Astrocyte (in vitro differentiated cells and primary cell): ENCODE results near the gene COQ9. TPM values are rescaled to one million over a fixed set of nuclear protein-coding genes. Genes with fewer than 3 reads are reported as not detected.

Source experiments
- DNase-seq: peaks from one replicate; pipeline ENCODE4 v3.0.0-alpha.2; 2010; ENCODE audit warnings: low read depth
- FAIRE-seq: peaks from 2 replicates; lab custom pipeline; 2011; peaks lifted over from hg19 to GRCh38; lab: Jason Lieb, UNC
- H2AFZ ChIP-seq: 2 replicates; pipeline ENCODE4 v1.6.0; 2012; ENCODE audit warnings: low read depth, low read length, inconsistent platforms
- H3K27ac ChIP-seq: 2 replicates; pipeline ENCODE4 v1.5.1; 2011; ENCODE audit warnings: low read depth, low read length, inconsistent platforms
- H3K27me3 ChIP-seq: 2 replicates; pipeline ENCODE4 v1.6.0; 2011; ENCODE audit warnings: low read length, inconsistent platforms; ENCODE audit not compliant: insufficient read depth
- H3K36me3 ChIP-seq: 2 replicates; pipeline ENCODE4 v1.5.1; 2011; ENCODE audit warnings: low read length, inconsistent platforms; ENCODE audit not compliant: insufficient read depth
- H3K4me1 ChIP-seq: 2 replicates; pipeline ENCODE4 v1.5.1; 2011; ENCODE audit warnings: low read length, inconsistent platforms; ENCODE audit not compliant: insufficient read depth
- H3K4me2 ChIP-seq: 2 replicates; pipeline ENCODE4 v1.6.0; 2012; ENCODE audit warnings: low read length, inconsistent platforms
- H3K4me3 ChIP-seq: 2 replicates; pipeline ENCODE4 v1.5.1; 2011; ENCODE audit warnings: low read depth, mild to moderate bottlenecking, low read length, inconsistent platforms; ENCODE audit not compliant: insufficient read depth
- H3K79me2 ChIP-seq: 2 replicates; pipeline ENCODE4 v1.6.0; 2012; ENCODE audit warnings: mild to moderate bottlenecking, low read length, inconsistent platforms; ENCODE audit not compliant: insufficient read depth
- H3K9ac ChIP-seq: 2 replicates; pipeline ENCODE4 v1.6.0; 2012; ENCODE audit warnings: mild to moderate bottlenecking, low read length, inconsistent platforms
- H3K9me3 ChIP-seq: 2 replicates; pipeline ENCODE4 v1.5.1; 2012; ENCODE audit warnings: low read depth, mild to moderate bottlenecking, low read length, inconsistent platforms; ENCODE audit not compliant: insufficient read depth
- H4K20me1 ChIP-seq: 2 replicates; pipeline ENCODE4 v1.6.0; 2012; ENCODE audit warnings: low read length, inconsistent platforms; ENCODE audit not compliant: insufficient read depth
- H3K27ac Mint-ChIP-seq: one replicate; pipeline ENCODE4 v1.8.0; 2021; ENCODE audit warnings: mild to moderate bottlenecking, mixed read lengths; ENCODE audit not compliant: unreplicated experiment
- H3K27me3 Mint-ChIP-seq: one replicate; pipeline ENCODE4 v1.8.0; 2021; ENCODE audit warnings: low read depth, mixed read lengths; ENCODE audit not compliant: unreplicated experiment
- H3K36me3 Mint-ChIP-seq: one replicate; pipeline ENCODE4 v1.8.0; 2021; ENCODE audit warnings: low read depth, mixed read lengths; ENCODE audit not compliant: unreplicated experiment
- H3K4me1 Mint-ChIP-seq: one replicate; pipeline ENCODE4 v1.8.0; 2021; ENCODE audit warnings: low read depth, mixed read lengths; ENCODE audit not compliant: unreplicated experiment
- H3K4me3 Mint-ChIP-seq: one replicate; pipeline ENCODE4 v1.8.0; 2021; ENCODE audit warnings: mild to moderate bottlenecking, moderate library complexity, mixed read lengths; ENCODE audit not compliant: unreplicated experiment
- H3K9me3 Mint-ChIP-seq: one replicate; pipeline ENCODE4 v1.8.0; 2021; ENCODE audit warnings: mild to moderate bottlenecking, mixed read lengths; ENCODE audit not compliant: unreplicated experiment
- CTCF ChIP-seq: IDR thresholded peaks from 2 replicates; pipeline ENCODE4 v1.5.1; 2011; ENCODE audit warnings: low read depth, mild to moderate bottlenecking, inconsistent platforms, low read length, moderate library complexity; ENCODE audit not compliant: insufficient read depth
- EZH2 ChIP-seq: IDR thresholded peaks from 2 replicates; pipeline ENCODE4 v1.6.1; 2012; ENCODE audit warnings: mild to moderate bottlenecking, low read length, inconsistent platforms; ENCODE audit not compliant: insufficient read depth
- total RNA-seq: library from RNA; stranded (reverse); gene quantifications from 2 replicates; pipeline ENCODE4 v1.2.1, GENCODE V29; 2021

Gene COQ9
- total RNA-seq, 1 donor from 2014 or later = 29.1 TPM

GRCh38 chr16:57500578-57501111, 53.4 kb downstream of the COQ9 start:
- Histone ChIP-seq H2AFZ (no peak overlapping the region), H3K27me3 (peaks cover 22% of the 10 kb centered on the region), H3K9me3 (no peaks in the 10 kb centered on the region), H3K27ac (no peak overlapping the region), H4K20me1 (no peaks in the 10 kb centered on the region), H3K9ac (no peak overlapping the region), H3K79me2 (no peaks in the 10 kb centered on the region), H3K4me3 (no peak overlapping the region), H3K36me3 (no peaks in the 10 kb centered on the region), H3K4me1 (no peaks in the 10 kb centered on the region), H3K4me2 (no peak overlapping the region)
- Mint-ChIP-seq H3K9me3 (no peaks in the 10 kb centered on the region), H3K27ac (no peak overlapping the region), H3K36me3 (no peaks in the 10 kb centered on the region), H3K4me3 (no peak overlapping the region), H3K27me3 (peaks cover 38% of the 10 kb centered on the region), H3K4me1 (no peaks in the 10 kb centered on the region)
- no peak for TF ChIP-seq EZH2
- TF ChIP-seq CTCF = no peak
- no peak for FAIRE-seq
- no peak for DNase-seq

GRCh38 chr16:57501492-57501891, 54.2 kb downstream of the COQ9 start:
- no peak for DNase-seq
- Mint-ChIP-seq H3K4me3 (no peak overlapping the region), H3K27ac (peak overlapping the region; percentile 16), H3K9me3 (no peaks in the 10 kb centered on the region), H3K4me1 (no peaks in the 10 kb centered on the region), H3K27me3 (peaks cover 36% of the 10 kb centered on the region), H3K36me3 (no peaks in the 10 kb centered on the region)
- TF ChIP-seq EZH2 = no peak
- TF ChIP-seq CTCF = no peak
- Histone ChIP-seq H3K79me2 (no peaks in the 10 kb centered on the region), H3K36me3 (no peaks in the 10 kb centered on the region), H4K20me1 (no peaks in the 10 kb centered on the region), H3K4me1 (no peaks in the 10 kb centered on the region), H2AFZ (no peak overlapping the region), H3K9me3 (no peaks in the 10 kb centered on the region), H3K9ac (no peak overlapping the region), H3K4me2 (no peak overlapping the region), H3K4me3 (no peak overlapping the region), H3K27ac (no peak overlapping the region), H3K27me3 (peaks cover 22% of the 10 kb centered on the region)
- FAIRE-seq = no peak

GRCh38 chr16:57502048-57502775, 54.9 kb downstream of the COQ9 start:
- no peaks in the 10 kb centered on the region for H3K9me3 Mint-ChIP-seq
- no peak for FAIRE-seq
- Histone ChIP-seq H3K27me3 (peaks cover 26% of the 10 kb centered on the region), H3K9me3 (no peaks in the 10 kb centered on the region), H2AFZ (no peak overlapping the region), H3K4me3 (no peak overlapping the region), H3K36me3 (no peaks in the 10 kb centered on the region), H3K79me2 (no peaks in the 10 kb centered on the region), H3K4me2 (no peak overlapping the region), H3K4me1 (no peaks in the 10 kb centered on the region), H3K27ac (no peak overlapping the region), H3K9ac (no peak overlapping the region), H4K20me1 (no peaks in the 10 kb centered on the region)
- no peak for DNase-seq
- TF ChIP-seq EZH2 (no peak), CTCF (no peak)
- H3K27ac Mint-ChIP-seq = no peak overlapping the region
- H3K27me3 Mint-ChIP-seq = peaks cover 39% of the 10 kb centered on the region
- H3K4me3 Mint-ChIP-seq = no peak overlapping the region
- no peaks in the 10 kb centered on the region for H3K4me1 Mint-ChIP-seq
- H3K36me3 Mint-ChIP-seq = no peaks in the 10 kb centered on the region
